Loucy (cell line): ENCODE measurements around the gene FBP2.

Source experiments
- CTCF ChIP-seq: fragments of 200-600 bp; sonication (generic); conservative IDR thresholded peaks from 2 replicates; pipeline ENCODE4 v1.5.1; 2014; ENCODE audit warnings: mild to moderate bottlenecking, antibody characterized with exemption, low read length
- EZH2phosphoT487 ChIP-seq: fragments of 200-600 bp; IDR thresholded peaks from 2 replicates; pipeline ENCODE4 v1.6.1; 2018; ENCODE audit warnings: antibody characterized with exemption, mild to moderate bottlenecking, moderate library complexity, borderline replicate concordance

- TF ChIP-seq CTCF (no peak), EZH2phosphoT487 (no peak)
These were observed 48.9 kb upstream of the FBP2 start for GRCh38 chr9:94642501-94642900.
